Right atrium auricular region (tissue), 2 donors: ENCODE measurements around the gene AGBL4. TPM values are rescaled to one million over a fixed set of nuclear protein-coding genes. Genes with fewer than 3 reads are reported as not detected.
"Not testable (repeated sequence)": the region's sequence is repeated elsewhere in the genome, so short reads cannot be mapped to it uniquely, and the experiment has no call there.

ENCODE experiments used
- DNase-seq: peaks from one replicate; pipeline ENCODE4 v3.0.0-alpha.2; 2019; ENCODE audit warnings: low spot score
- H3K27ac ChIP-seq, 2 donors: fragments of 200-600 bp; sonication (generic); 1 replicate in 1 of 2; 2 replicates in 1 of 2; pipeline ENCODE4 v1.5.1; 2016 to 2019
- H3K27me3 ChIP-seq, 2 donors: fragments of 200-600 bp; sonication (generic); one replicate each; pipeline versions ENCODE4 v1.5.1 to v1.6.0; 2017 to 2019
- H3K36me3 ChIP-seq: fragments of 200-600 bp; sonication (generic); one replicate; pipeline ENCODE4 v1.5.1; 2016
- H3K4me1 ChIP-seq, 2 donors: fragments of 200-600 bp; sonication (generic); one replicate each; pipeline versions ENCODE4 v1.5.1 to v1.6.0; 2017 to 2019
- H3K4me3 ChIP-seq, 2 donors: fragments of 200-600 bp; sonication (generic); 1 replicate in 1 of 2; 2 replicates in 1 of 2; pipeline ENCODE4 v1.5.1; 2017 to 2019; ENCODE audit warnings: mild to moderate bottlenecking in 1 of 2, moderate library complexity in 1 of 2
- H3K9me3 ChIP-seq, 2 donors: fragments of 200-600 bp; sonication (generic); one replicate each; pipeline ENCODE4 v1.5.1; 2019
- CTCF ChIP-seq, 2 donors: fragments of 200-600 bp; sonication (generic); IDR thresholded peaks; one replicate each; pipeline ENCODE4 v1.5.1; 2019; ENCODE audit warnings: antibody characterized with exemption in 2 of 2
- total RNA-seq, 2 donors: library from RNA; depleted of rRNA; stranded (reverse); fragments of >200 nt; gene quantifications; one replicate each; pipeline ENCODE4 v1.1.0, GENCODE V29; 2016

AGBL4 gene
- total RNA-seq, 2 donors from 2014 or later, result 0.94 to 1.7 TPM

- H3K36me3 ChIP-seq, result no peaks in the 10 kb centered on the region
- no peak for TF ChIP-seq CTCF (IDR thresholded peaks at IDR 0.05)
Measured at GRCh38 chr1:49817681-49818080, 206.1 kb downstream of the AGBL4 start.

GRCh38 chr1:49787013-49787412 lies 236.7 kb downstream of the AGBL4 start:
- not testable (repeated sequence) for H3K27me3 ChIP-seq

More at GRCh38 chr1:49817681-49818080, 206.1 kb downstream of the AGBL4 start:
- H3K9me3 ChIP-seq, result no peaks in the 10 kb centered on the region
- H3K4me3 ChIP-seq, result no peak overlapping the region
- no peak overlapping the region for H3K27ac ChIP-seq
- no peak for DNase-seq
- H3K4me1 ChIP-seq, result no peaks in the 10 kb centered on the region
- H3K27me3 ChIP-seq, result no peaks in the 10 kb centered on the region

GRCh38 chr1:49765034-49765433 lies 258.7 kb downstream of the AGBL4 start:
- no peaks in the 10 kb centered on the region for H3K4me1 ChIP-seq
- H3K27me3 ChIP-seq, result no peaks in the 10 kb centered on the region
- H3K9me3 ChIP-seq, result peaks cover 0 to 10% of the 10 kb centered on the region in 2 donors
- H3K4me3 ChIP-seq, result no peak overlapping the region
- DNase-seq, result no peak
- no peak for TF ChIP-seq CTCF (IDR thresholded peaks at IDR 0.05)
- H3K36me3 ChIP-seq, result no peaks in the 10 kb centered on the region
- no peak overlapping the region for H3K27ac ChIP-seq

More at GRCh38 chr1:49787013-49787412, 236.7 kb downstream of the AGBL4 start:
- not testable (repeated sequence) for H3K36me3 ChIP-seq, H3K27ac ChIP-seq, H3K4me1 ChIP-seq, H3K4me3 ChIP-seq, H3K9me3 ChIP-seq, DNase-seq

GRCh38 chr1:49738118-49738517 lies 285.6 kb downstream of the AGBL4 start:
- H3K4me1 ChIP-seq, H3K27ac ChIP-seq, DNase-seq, H3K36me3 ChIP-seq, H3K27me3 ChIP-seq, H3K9me3 ChIP-seq, H3K4me3 ChIP-seq: not testable (repeated sequence)

- Histone ChIP-seq H3K36me3 (no peaks in the 10 kb centered on the region), H3K4me3 (no peak overlapping the region), H3K9me3 (peaks cover 0 to 6% of the 10 kb centered on the region in 2 donors), H3K27ac (no peak overlapping the region), H3K27me3 (no peaks in the 10 kb centered on the region), H3K4me1 (no peaks in the 10 kb centered on the region)
- TF ChIP-seq CTCF (IDR thresholded peaks at IDR 0.05), result no peak
- DNase-seq, result no peak
Measured at GRCh38 chr1:49728377-49728776, 295.4 kb downstream of the AGBL4 start.

GRCh38 chr1:49723662-49724061 lies 300.1 kb downstream of the AGBL4 start:
- Histone ChIP-seq H3K27me3 (no peaks in the 10 kb centered on the region), H3K36me3 (no peaks in the 10 kb centered on the region), H3K4me3 (no peak overlapping the region), H3K4me1 (no peaks in the 10 kb centered on the region), H3K9me3 (no peaks in the 10 kb centered on the region), H3K27ac (no peak overlapping the region)
- no peak for TF ChIP-seq CTCF (IDR thresholded peaks at IDR 0.05)
- DNase-seq, result no peak

GRCh38 chr1:49694251-49694827 lies 329.4 kb downstream of the AGBL4 start:
- no peak for TF ChIP-seq CTCF (IDR thresholded peaks at IDR 0.05)
- no peaks in the 10 kb centered on the region for H3K36me3 ChIP-seq
- H3K9me3 ChIP-seq, result peaks cover 0 to 2% of the 10 kb centered on the region in 2 donors
- no peaks in the 10 kb centered on the region for H3K4me1 ChIP-seq
- no peak overlapping the region for H3K4me3 ChIP-seq
- H3K27me3 ChIP-seq, result no peaks in the 10 kb centered on the region
- DNase-seq, result no peak
- H3K27ac ChIP-seq, result no peak overlapping the region
